Measurements from ENCODE around the gene DCP2.
A peak's percentile ranks its signal among the peaks of the same experiment; 100 is the strongest.

DCP2 gene

DNA sequence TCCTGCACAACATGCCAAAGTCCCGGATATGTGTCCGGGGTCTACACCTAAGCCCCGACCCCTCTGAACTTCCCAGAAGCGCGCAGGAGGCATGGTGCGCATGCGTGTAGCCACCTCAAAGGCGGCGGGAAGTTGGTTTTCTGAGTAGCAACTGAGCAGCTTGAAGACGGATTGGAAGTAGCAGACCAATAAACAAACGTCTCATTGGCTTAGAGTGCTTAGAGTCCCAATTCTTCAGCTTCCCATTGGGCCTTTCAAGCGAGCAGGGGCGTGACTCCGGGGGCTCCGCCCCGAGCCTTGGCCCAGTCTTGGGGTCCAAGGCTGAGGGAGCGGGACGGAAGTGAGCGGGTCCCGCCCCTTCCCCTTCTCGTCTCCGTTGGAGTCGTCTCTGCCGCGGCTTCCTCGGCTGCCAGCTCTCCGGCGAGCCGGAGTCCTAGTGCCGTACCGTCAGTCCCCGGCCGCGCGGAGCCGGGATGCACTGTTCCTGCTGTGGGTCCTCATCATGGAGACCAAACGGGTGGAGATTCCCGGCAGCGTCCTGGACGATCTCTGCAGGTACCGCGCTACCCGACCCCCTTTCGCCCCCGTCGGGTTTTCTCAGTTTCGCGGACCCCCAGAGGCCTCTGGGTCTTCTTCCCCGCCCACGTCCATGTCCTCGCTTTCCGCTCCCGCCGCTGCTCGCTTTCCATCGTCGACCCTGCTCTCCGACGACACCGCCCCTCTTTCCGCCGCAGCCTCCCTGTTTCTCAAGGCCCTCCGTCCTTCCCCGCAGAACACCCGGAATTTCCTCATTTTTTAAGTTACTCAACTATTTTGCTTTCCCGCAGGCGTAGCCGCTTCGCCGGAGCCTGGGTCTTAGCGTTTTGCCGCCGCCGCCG lies at the start of gene DCP2:
DCP2 (plus strand) TSS at position 367 of the 878 bp plus-strand sequence; CDS start at position 503, 136 bp downstream.
- peak; percentile 99 for DNase-seq (ENCODE audit: extremely low read depth, low read depth)
- TF ChIP-seq, protein P1, sequence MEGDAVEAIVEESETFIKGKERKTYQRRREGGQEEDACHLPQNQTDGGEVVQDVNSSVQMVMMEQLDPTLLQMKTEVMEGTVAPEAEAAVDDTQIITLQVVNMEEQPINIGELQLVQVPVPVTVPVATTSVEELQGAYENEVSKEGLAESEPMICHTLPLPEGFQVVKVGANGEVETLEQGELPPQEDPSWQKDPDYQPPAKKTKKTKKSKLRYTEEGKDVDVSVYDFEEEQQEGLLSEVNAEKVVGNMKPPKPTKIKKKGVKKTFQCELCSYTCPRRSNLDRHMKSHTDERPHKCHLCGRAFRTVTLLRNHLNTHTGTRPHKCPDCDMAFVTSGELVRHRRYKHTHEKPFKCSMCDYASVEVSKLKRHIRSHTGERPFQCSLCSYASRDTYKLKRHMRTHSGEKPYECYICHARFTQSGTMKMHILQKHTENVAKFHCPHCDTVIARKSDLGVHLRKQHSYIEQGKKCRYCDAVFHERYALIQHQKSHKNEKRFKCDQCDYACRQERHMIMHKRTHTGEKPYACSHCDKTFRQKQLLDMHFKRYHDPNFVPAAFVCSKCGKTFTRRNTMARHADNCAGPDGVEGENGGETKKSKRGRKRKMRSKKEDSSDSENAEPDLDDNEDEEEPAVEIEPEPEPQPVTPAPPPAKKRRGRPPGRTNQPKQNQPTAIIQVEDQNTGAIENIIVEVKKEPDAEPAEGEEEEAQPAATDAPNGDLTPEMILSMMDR (IDR thresholded peaks at IDR 0.05; ENCODE audit: low read depth, low read length, missing control alignments) = no peak
- peak within 1 kb of the TSS; percentile 76 for H3K4me3 ChIP-seq (replicated peaks; ENCODE audit: low read depth, low read length)

- TF ChIP-seq, protein P1 (IDR thresholded peaks at IDR 0.05; ENCODE audit: low read depth, low read length, missing control alignments) = no peak
- H3K4me3 ChIP-seq (replicated peaks; ENCODE audit: low read depth, low read length) = no peak overlapping the region
Observed at GRCh38 chr5:112929336-112930081, 47.1 kb upstream of the DCP2 start.

DNA sequence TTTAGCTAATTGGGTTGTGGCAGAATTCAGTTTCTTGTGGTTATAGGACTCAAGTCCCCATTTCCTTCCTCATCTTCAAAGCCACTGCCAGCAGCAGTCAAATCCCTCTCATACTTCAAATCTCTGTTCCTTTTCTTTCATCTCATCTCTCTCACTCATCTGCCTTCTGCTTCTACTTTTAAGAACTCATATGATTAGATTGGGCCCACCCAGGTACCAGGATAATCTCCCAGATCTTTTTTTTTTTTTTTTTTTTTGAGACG lies 46.6 kb upstream of the DCP2 start:
- TF ChIP-seq, protein P1 (IDR thresholded peaks at IDR 0.05; ENCODE audit: low read depth, low read length, missing control alignments) = no peak
- no peak for DNase-seq (ENCODE audit: extremely low read depth, low read depth)
- H3K4me3 ChIP-seq (replicated peaks; ENCODE audit: low read depth, low read length) = no peak overlapping the region

More at GRCh38 chr5:112929336-112930081, 47.1 kb upstream of the DCP2 start:
- no peak for DNase-seq (ENCODE audit: extremely low read depth, low read depth)

GRCh38 chr5:112931473-112931872 lies 45.1 kb upstream of the DCP2 start:
- H3K4me3 ChIP-seq (replicated peaks; ENCODE audit: low read depth, low read length) = no peak overlapping the region
- TF ChIP-seq, protein P1 (IDR thresholded peaks at IDR 0.05; ENCODE audit: low read depth, low read length, missing control alignments) = no peak
- no peak for DNase-seq (ENCODE audit: extremely low read depth, low read depth)

DNA sequence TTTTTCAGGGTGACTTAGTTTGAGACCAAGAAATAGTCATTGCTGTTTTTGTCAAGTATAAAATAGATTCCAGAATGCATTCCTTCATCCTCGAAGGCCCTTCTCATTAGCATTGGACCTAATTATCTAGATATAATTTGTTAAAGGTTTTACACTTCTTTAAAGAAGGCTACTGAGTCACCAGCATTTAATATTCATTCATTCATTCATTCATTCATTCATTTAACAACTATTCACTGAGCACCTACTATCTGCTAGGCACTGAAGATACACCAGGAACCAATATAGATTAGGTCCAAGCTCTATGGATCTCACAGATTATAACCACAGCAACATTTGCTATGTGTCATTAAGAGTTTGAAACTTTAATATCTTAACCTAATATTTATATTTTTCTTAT lies 43.5 kb upstream of the DCP2 start:
- TF ChIP-seq, protein P1 (IDR thresholded peaks at IDR 0.05; ENCODE audit: low read depth, low read length, missing control alignments) = no peak
- DNase-seq (ENCODE audit: extremely low read depth, low read depth) = no peak
- no peak overlapping the region for H3K4me3 ChIP-seq (replicated peaks; ENCODE audit: low read depth, low read length)

DNA sequence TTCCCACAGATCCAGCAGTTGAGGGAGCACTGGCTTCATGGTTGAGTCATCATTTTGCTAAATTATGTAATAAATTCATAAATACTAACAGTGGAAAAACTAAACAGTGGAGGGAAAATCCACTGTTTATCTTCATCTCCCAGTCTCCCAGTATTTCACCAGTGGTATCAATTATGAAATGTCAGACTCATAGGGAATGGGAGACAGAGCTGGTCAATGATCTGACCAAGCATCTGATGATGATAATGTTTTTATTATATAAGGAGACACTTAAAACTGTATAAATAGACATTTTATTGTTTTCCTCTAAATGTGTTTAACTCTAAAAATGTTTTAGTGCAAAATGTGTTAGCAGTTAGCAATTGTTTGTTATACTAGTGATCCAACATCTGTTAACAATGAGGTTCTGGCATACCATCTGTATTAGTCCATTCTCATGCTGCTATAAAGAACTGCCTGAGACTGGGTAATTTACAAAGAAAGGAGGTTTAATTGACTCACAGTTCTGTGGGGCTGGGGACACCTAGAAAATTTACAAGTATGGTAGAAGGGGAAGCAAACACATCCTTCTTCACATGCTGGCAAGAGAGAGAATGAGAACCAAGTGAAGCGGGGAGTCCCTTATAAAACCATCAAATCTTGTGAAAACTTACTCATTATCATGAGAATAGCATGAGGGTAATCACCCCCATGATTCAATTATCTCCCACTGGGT lies 42.8 kb upstream of the DCP2 start:
- DNase-seq (ENCODE audit: extremely low read depth, low read depth) = peak; percentile 75
- no peak overlapping the region for H3K4me3 ChIP-seq (replicated peaks; ENCODE audit: low read depth, low read length)
- TF ChIP-seq, protein P1 (IDR thresholded peaks at IDR 0.05; ENCODE audit: low read depth, low read length, missing control alignments) = no peak

Measured in HFF-Myc (cell line).